AG09319 (cell line): ENCODE data around the gene S100A4.

Experiments used
- DNase-seq: peaks from one replicate; pipeline ENCODE4 v3.0.0-alpha.2; 2010; ENCODE audit warnings: low read depth; ENCODE audit errors: extremely low read depth
- CTCF ChIP-seq: IDR thresholded peaks from 2 replicates; pipeline ENCODE4 v1.5.1; 2011; ENCODE audit warnings: low read depth, mild to moderate bottlenecking, inconsistent platforms, low read length, moderate library complexity

S100A4 gene

GRCh38 chr1:153560241-153560640, 14.6 kb upstream of the S100A4 start:
- no peak for TF ChIP-seq CTCF
- no peak for DNase-seq

GRCh38 chr1:153557877-153558276, 12.3 kb upstream of the S100A4 start:
- no peak for TF ChIP-seq CTCF
- DNase-seq, result no peak

GRCh38 chr1:153556348-153556747, 10.7 kb upstream of the S100A4 start:
- no peak for DNase-seq
- TF ChIP-seq CTCF, result no peak

GRCh38 chr1:153553830-153554541, 8.4 kb upstream of the S100A4 start:
- TF ChIP-seq CTCF, result no peak
- DNase-seq, result no peak

- no peak for TF ChIP-seq CTCF
- DNase-seq, result no peak
Observed at GRCh38 chr1:153553096-153553495, 7.5 kb upstream of the S100A4 start.

GRCh38 chr1:153552335-153552734, 6.7 kb upstream of the S100A4 start:
- no peak for DNase-seq
- TF ChIP-seq CTCF, result no peak

- DNase-seq, result no peak
- no peak for TF ChIP-seq CTCF
Observed at GRCh38 chr1:153550827-153551500, 5.4 kb upstream of the S100A4 start.
